A673 (cell line): ENCODE measurements around the gene MVB12B.

Experiments used
- CTCF ChIP-seq: fragments of 300-800, 200-600 bp; sonication (generic); conservative IDR thresholded peaks from 2 replicates; pipeline ENCODE4 v1.5.1; 2017; ENCODE audit warnings: low read depth, mild to moderate bottlenecking, antibody characterized with exemption, low read length, moderate library complexity, mixed read lengths
- EZH2 ChIP-seq: fragments of 200-600 bp; sonication (generic); IDR thresholded peaks from 2 replicates; pipeline ENCODE4 v1.6.1; 2017; ENCODE audit warnings: borderline replicate concordance, low read depth, mild to moderate bottlenecking, mixed read lengths, antibody characterized with exemption, low read length; ENCODE audit not compliant: poor library complexity, severe bottlenecking

- TF ChIP-seq CTCF (no peak), EZH2 (no peak)
These were observed at the start of gene MVB12B for GRCh38 chr9:126326228-126327005.
